CD4-positive, alpha-beta T cell treated with Interleukin-12 subunit alpha and Interleukin-12 subunit beta, for 1 hour (primary cell): ENCODE data around the gene TIAM1.
A peak's percentile ranks its signal among the peaks of the same experiment; 100 is the strongest.

Experiments used
- DNase-seq: peaks from one replicate; pipeline ENCODE4 v3.0.0-alpha.2; 2020

TIAM1 gene

GRCh38 chr21:31282095-31282709 lies 61.9 kb downstream of the TIAM1 start:
- DNase-seq: no peak

- no peak for DNase-seq
Observed at GRCh38 chr21:31281561-31281960, 62.5 kb downstream of the TIAM1 start.

- no peak for DNase-seq
Observed at GRCh38 chr21:31279986-31280385, 64.1 kb downstream of the TIAM1 start.

GRCh38 chr21:31279214-31279613 lies 64.8 kb downstream of the TIAM1 start:
- no peak for DNase-seq

GRCh38 chr21:31278511-31279130 lies 65.4 kb downstream of the TIAM1 start:
- no peak for DNase-seq

GRCh38 chr21:31276663-31277062 lies 67.4 kb downstream of the TIAM1 start:
- no peak for DNase-seq

- DNase-seq: no peak
Observed at GRCh38 chr21:31275901-31276300, 68.2 kb downstream of the TIAM1 start.

- no peak for DNase-seq
Observed at GRCh38 chr21:31273278-31273677, 70.8 kb downstream of the TIAM1 start.

GRCh38 chr21:31268090-31268489 lies 76.0 kb downstream of the TIAM1 start:
- DNase-seq: peak; percentile 10

- DNase-seq: no peak
Observed at GRCh38 chr21:31267644-31268043, 76.4 kb downstream of the TIAM1 start.

GRCh38 chr21:31266241-31266640 lies 77.8 kb downstream of the TIAM1 start:
- no peak for DNase-seq

GRCh38 chr21:31265366-31266013 lies 78.6 kb downstream of the TIAM1 start:
- no peak for DNase-seq

- no peak for DNase-seq
Observed at GRCh38 chr21:31264574-31264973, 79.5 kb downstream of the TIAM1 start.

- no peak for DNase-seq
Observed at GRCh38 chr21:31262728-31263127, 81.3 kb downstream of the TIAM1 start.

GRCh38 chr21:31261759-31262158 lies 82.3 kb downstream of the TIAM1 start:
- DNase-seq: no peak

GRCh38 chr21:31260790-31261189 lies 83.3 kb downstream of the TIAM1 start:
- no peak for DNase-seq

GRCh38 chr21:31258073-31258472 lies 86.0 kb downstream of the TIAM1 start:
- no peak for DNase-seq

GRCh38 chr21:31257265-31257664 lies 86.8 kb downstream of the TIAM1 start:
- DNase-seq: no peak

GRCh38 chr21:31255896-31256295 lies 88.2 kb downstream of the TIAM1 start:
- no peak for DNase-seq

GRCh38 chr21:31255036-31255435 lies 89.0 kb downstream of the TIAM1 start:
- DNase-seq: no peak

- no peak for DNase-seq
Observed at GRCh38 chr21:31254131-31254530, 89.9 kb downstream of the TIAM1 start.

- DNase-seq: no peak
Observed at GRCh38 chr21:31253684-31254083, 90.4 kb downstream of the TIAM1 start.

- DNase-seq: no peak
Observed at GRCh38 chr21:31252611-31253010, 91.5 kb downstream of the TIAM1 start.

GRCh38 chr21:31252091-31252490 lies 92.0 kb downstream of the TIAM1 start:
- DNase-seq: no peak

GRCh38 chr21:31251686-31252085 lies 92.4 kb downstream of the TIAM1 start:
- no peak for DNase-seq
